Stimulated activated CD4-positive, alpha-beta T cell treated with anti-CD3 and anti-CD28 coated beads, Interleukin-2, amount 100 ng/mL, for 48 hours (primary cell): ENCODE results near the gene GSX2.
"Not testable (repeated sequence)": the region's sequence is repeated elsewhere in the genome, so short reads cannot be mapped to it uniquely, and the experiment has no call there.

Experiments
- DNase-seq, 2 donors: peaks; one replicate each; pipeline ENCODE4 v3.0.0-alpha.2; 2020

The GSX2 gene

DNA sequence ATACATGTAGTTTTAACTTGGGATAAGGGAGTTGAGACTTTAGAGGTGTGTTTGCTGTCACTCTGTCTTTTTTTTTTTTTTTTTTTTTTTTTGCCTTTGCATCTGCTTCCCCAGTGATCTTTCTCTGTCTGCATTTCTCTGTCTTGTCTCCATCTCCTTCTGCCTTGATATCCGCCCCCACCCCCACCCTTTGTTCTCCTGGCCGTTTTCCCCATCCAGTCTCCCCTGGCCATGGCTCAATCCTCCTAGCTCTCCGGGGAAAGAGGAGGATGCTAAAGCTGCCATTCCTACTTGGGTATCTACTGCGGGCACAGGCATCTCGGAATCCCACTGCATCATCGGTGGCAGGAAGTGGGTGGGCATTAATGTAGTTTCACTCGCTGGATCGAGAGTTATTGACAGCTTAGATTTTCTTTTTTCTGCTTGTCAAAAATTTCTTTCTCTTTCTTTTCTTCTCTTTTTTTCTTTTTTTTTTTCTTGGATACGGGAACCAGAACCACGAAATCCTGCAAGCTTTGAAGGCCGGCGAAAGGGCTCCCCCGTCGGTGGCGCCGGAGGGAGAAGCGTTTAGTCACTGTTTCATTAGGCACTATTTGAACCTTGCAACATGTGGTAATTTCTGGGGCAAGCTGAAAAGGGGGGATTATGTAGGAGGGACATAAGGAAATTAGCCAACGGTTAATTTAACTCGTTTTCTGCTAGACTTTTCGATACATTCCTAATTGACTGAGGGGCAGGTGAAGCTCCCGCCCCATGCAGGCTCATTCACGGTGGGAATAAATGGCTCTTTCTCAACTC is 8.2 kb downstream of the GSX2 start:
- no peak for DNase-seq

DNA sequence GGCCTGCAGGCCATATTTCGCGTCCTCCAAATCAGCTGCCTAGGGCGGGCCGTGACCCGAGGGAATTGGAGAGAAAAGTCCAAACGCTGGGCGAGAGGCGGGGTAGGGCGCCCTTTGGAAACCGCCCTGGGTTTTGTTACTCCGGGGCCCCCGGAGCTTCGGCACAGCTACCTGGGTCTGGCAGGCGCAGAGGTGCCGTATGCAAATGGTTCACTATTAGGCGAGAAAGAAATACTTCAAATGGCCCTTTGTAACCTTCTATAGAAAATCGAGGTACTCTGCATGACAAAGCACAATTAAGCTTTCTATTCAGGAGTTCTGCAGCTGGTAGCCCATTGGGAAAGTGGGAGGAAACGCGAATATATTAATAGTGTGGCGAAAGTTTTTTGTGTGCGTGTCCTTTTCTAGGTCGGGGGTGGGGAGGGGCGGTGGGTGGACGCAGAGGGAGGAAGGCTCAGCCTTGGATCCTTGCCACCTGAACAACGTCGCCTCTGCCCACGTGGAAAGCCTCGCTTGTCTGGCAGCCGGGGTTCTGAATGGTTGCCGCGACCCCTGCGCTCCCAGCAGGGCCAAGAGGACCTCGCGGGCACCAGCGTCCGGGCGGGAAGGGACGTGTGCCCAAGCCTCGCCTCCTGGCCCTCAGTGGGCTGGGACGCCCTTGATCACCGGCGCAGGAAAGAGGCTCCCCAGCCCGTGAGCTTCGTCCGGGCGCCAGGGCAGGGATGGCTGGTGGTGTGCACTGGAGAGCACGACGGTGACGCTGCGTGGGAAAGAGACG is 9.5 kb downstream of the GSX2 start:
- no peak for DNase-seq

DNA sequence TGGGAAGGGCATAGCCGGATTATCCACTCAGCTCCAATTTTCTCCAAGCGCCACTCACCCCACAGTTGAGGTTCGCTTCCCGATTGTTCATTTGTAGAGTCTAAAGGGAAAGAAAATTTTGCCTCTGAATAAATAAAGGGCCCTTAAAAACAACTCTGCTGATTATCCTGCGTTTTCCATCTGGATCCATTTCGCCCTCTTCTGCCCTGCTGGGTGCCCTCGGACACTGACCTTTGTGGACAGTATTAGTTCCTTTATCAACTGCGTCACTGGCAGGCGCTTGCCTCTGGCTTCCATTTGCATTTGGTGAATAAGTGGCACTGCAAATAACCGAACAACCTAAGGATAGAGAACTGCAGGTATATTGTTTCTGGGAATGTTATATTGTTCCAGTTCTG is 10.1 kb downstream of the GSX2 start:
- no peak for DNase-seq

DNA sequence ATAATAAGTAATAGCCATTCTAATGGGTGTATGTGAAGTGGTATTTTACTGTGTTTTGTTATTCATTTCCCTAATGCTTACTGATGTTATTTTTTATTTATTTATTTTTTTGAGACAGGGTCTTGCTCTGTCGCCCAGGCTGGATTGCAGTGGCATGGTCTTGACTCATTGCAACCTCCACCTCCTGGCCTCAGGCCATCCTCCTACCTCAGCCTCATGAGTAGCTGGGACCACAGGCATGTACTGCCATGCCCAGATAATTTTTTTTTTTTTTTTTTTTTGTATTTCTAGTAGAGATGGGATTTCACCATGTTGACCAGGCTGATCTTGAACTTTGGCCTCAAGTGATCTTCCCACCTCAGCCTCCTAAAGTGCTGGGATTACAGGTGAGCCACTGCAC is 13.2 kb downstream of the GSX2 start:
- not testable (repeated sequence) for DNase-seq

DNA sequence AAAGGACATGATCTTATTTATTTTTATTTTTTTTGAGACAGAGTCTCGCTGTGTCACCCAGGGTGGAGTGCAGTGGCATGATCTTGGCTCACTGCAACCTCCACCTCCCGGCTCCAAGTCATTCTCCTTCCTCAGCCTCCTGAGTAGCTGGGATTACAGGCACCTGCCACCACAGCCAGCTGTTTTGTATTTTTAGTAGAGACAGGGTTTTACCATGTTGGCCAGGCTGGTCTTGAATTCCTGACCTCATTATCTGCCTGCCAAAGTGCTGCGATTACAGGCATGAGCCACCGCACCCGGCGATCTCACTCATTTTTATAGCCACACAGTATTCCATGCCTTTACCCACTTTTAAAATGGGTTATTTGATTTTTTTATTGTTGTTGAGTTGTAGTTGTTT is 16.3 kb downstream of the GSX2 start:
- not testable (repeated sequence) for DNase-seq

DNA sequence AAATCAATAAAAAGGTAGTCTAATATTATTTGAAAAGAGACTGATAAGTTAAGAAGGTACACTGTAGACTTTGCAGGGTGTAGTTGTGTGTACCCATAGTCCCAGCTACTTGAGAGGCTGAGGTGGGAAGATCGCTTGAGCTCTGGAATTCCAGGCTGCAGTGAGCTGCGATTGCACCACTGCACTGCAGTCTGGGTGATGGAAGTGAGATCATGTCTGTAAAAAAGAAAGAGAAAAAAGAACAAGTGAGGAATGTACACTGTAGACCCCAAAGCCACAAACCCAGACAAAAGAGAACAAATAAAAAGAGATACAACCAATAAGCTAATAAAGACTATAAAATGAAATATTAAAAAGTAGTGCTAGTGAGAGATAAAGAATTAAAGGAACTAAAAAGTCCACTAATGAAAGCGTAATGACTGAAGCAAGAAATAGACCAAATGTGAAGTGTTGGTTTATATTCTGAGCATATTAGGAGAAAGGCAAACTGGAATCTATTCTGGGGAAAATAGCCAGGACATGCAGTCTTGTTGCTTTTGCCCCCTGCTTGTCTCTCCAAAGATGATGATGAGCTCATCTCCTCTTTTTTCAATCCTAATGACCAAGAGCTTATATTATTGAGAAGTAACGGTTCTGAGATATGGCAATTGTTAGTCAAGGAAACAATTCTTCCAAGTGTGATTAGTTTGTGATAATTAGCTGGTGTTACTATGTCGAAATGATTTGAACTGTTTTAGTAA is 19.1 kb downstream of the GSX2 start:
- no peak for DNase-seq

DNA sequence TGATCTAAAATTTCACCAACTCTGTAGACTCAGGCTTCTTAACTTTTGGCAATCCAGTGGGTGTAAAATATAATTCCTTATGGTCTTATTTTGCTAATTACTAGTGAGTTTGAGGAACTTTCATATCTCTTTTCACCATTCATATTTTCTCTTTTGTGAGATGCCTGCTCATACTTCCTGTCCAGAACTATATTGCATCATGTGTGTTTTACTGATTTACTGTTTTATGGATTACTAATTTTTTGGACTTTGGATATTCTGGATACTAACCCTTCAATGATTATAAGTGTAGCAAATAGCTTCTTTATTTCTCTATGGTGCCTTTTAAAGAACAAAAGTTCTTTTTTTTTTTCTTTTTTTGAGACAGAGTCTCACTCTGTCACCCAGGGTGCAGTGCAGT is 20.6 kb downstream of the GSX2 start:
- DNase-seq, result no peak

DNA sequence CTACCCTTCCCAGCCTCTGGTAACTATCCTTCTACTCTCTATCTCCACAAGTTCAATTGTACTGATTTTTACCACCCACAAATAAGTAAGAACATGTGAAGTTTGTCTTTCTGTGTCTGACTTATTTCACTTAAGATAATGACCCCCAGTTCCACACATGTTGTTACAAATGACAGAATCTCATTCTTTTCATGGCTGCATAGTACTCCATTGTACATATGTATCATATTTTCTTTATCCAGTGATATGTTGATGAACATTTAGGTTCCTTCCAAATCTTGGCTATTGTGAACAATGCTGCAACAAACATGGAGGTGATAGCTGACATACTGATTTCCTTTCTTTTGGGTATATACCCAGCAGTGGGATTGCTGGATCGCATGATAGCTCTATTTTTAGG is 27.7 kb downstream of the GSX2 start:
- no peak for DNase-seq

DNA sequence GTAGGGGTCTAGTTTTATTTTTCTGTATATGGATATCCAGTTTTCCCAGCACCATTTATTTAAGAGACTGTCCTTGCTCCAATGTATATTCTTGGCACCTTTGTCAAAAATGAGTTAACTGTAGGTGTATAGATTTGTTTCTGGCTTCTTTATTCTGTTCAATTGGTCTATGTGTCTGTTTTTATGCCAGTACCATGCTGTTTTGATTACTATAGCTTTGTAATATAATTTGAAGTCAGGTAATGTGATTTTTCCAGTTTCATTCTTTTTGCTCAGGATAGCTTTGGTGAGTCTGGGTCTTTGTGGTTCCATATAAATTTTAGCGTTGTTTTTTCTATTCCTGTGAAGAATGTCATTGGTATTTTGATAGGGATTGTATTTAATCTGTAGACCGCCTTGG is 28.7 kb downstream of the GSX2 start:
- DNase-seq, result not testable (repeated sequence)

DNA sequence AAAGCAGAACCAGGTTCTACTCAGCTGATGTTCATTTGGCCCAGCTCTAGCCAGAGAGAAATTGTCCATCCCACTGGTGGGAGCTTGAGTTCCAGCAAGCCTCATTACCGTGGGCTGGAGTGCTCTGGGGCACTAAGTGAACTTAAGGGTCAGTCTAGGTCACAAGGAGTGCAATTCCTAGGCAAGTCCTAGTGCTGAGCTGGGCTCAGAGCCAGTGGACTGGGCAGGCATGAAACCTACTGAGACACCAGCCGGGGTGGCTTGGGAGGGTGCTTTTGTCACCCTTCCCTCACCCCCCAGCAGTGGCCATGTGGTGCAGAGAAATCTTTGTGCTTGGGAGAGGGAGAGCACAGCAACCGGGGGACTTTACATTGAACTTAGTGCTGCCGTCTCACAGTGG is 39.4 kb downstream of the GSX2 start:
- no peak for DNase-seq

DNA sequence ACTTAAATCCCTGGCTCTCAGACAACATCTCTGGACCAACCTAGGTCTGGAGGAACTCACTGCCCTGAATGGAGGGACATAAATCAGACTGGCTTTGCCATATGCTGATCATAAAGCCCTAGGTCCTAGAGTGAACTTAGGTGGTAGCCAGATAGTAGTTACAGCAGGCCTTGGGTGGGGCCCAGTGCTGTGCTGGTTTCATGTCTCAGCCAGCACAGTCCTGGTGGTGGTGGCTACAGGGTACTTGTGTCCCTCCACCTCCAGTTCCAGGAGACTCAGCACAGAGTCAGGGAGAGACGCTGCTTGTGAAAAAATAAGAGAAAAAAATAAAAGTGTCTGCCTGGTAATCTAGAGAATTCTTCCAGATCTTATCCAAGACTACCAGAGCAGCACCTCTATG is 40.3 kb downstream of the GSX2 start:
- no peak for DNase-seq

DNA sequence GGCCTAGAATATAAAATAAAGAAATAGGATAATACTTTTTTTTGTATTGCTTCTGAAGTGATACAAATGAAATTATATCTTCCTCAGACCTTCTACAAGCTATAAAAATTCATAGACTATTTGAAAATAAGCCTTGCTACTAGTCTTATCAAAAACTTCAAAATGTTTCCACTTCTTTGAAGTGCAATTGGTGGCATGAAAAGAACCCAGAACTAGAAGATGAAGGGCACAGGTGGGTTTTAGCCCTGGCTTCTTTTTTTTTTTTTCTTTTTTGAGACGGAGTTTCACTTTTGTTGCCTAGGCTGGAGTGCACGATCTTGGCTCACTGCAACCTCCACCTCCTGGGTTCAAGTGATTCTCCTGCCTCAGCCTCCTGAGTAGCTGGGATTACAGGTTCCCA is 44.2 kb downstream of the GSX2 start:
- no peak for DNase-seq

DNA sequence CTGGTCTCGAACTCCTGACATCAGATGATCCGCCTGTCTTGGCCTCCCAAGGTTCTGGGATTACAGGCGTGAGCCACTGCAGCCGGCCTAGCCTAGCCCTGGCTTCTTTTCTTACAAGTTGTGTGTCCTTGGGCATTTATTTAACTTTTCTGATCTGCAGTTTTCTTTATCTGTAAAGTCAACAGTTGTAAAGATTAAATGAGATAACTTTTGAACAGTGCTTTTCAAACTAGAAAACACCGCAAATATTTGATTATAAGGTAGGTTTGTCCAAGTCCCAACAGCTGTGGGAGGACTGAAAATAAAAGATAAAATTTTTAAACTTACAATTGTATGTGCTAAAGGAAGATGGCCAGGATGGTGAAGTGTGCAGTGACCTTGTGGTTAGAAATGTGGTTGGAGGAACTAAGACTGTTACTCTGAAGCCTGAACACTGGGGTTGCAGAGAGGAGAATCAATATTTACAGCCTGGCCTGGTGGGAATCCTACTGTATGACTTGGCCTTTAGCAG is 44.8 kb downstream of the GSX2 start:
- no peak for DNase-seq

DNA sequence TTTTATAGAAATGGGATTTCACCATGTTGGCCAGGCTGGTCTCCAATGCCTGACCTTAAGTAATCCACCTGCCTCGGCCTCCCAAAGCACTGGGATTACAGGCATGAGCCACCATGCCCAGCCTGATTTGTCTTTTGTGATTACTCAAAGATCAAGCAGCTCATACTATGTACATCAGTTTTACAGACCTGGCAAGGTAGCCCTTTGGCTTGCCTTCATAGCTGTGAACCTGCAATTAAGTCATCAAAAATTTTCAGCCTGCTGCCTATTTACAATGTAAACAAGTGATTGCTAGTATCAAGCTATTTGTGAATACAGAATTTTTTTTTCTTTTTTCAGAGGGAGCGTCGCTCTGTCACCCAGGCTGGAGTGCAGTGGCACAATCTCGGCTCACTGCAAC is 46.2 kb downstream of the GSX2 start:
- DNase-seq, result no peak

DNA sequence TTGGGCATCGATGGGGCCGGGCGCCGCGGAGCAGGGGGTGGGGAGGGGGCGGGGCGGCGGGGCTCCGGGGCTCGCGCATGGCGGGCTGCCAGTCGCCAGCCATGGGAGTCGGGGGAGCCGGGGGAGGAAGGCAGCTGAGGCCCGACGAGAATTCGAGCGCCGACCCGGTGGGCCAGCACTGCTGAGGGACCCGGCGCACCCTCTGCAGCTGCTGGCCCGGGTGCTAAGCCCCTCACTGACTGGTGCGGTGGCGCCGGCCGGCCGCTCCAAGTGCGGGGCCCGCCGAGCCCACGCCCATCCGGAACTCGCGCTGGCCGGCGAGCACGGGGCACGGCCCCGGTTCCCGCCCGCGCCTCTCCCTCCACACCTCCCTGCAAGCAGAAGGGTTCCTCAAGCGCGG is 49.4 kb downstream of the GSX2 start:
- DNase-seq, result no peak
